22Rv1 (cell line): ENCODE results near the gene SKI.
"Not testable (repeated sequence)": the region's sequence is repeated elsewhere in the genome, so short reads cannot be mapped to it uniquely, and the experiment has no call there.

Experiments
- ZFX ChIP-seq: fragments of 450-650 bp; IDR thresholded peaks from 2 replicates; pipeline ENCODE4 v1.6.1; 2017; ENCODE audit warnings: antibody characterized with exemption, borderline replicate concordance
- TF ChIP-seq, protein P1 (sequence below): fragments of 450-650 bp; IDR thresholded peaks from 2 replicates; pipeline ENCODE4 v1.5.1; 2017; ENCODE audit warnings: mild to moderate bottlenecking

DNA sequence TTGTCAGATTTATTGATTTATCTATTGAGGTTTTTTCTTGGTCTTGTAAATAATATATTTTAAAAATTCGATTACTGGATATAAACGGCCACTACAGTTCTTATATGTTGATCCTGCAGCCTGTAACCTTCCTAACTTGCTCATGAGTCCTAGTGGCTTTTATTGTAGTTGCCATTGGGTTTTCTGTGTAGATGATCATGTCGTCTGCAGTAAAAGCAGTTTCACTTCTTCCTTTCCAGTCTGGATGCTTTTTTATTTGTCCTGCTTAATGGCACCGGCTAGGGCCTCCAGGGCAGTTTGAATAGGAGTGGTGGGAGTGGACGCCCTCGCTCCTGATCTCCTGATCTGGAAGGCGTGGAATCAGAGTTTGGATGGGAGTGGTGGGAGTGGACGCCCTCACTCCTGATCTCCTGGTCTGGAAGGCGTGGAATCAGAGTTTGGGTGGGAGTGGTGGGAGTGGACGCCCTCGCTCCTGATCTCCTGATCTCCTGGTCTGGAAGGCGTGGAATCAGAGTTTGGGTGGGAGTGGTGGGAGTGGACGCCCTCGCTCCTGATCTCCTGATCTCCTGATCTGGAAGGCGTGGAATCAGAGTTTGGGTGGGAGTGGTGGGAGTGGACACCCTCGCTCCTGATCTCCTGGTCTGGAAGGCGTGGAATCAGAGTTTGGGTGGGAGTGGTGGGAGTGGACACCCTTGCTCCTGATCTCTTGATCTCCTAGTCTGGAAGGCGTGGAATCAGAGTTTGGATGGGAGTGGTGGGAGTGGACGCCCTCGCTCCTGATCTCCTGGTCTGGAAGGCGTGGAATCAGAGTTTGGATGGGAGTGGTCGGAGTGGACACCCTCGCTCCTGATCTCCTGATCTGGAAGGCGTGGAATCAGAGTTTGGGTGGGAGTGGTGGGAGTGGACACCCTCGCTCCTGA, 33.6 kb downstream of the SKI start:
- TF ChIP-seq, protein P1, sequence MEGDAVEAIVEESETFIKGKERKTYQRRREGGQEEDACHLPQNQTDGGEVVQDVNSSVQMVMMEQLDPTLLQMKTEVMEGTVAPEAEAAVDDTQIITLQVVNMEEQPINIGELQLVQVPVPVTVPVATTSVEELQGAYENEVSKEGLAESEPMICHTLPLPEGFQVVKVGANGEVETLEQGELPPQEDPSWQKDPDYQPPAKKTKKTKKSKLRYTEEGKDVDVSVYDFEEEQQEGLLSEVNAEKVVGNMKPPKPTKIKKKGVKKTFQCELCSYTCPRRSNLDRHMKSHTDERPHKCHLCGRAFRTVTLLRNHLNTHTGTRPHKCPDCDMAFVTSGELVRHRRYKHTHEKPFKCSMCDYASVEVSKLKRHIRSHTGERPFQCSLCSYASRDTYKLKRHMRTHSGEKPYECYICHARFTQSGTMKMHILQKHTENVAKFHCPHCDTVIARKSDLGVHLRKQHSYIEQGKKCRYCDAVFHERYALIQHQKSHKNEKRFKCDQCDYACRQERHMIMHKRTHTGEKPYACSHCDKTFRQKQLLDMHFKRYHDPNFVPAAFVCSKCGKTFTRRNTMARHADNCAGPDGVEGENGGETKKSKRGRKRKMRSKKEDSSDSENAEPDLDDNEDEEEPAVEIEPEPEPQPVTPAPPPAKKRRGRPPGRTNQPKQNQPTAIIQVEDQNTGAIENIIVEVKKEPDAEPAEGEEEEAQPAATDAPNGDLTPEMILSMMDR = not testable (repeated sequence)
- not testable (repeated sequence) for TF ChIP-seq ZFX
